Stomach (tissue), 9 donors: ENCODE measurements around the gene BRD3. TPM values are rescaled to one million over a fixed set of nuclear protein-coding genes. Genes with fewer than 3 reads are reported as not detected.

Experiments
- DNase-seq, 2 donors: peaks; one replicate each; pipeline versions ENCODE4 v3.0.0 to v3.0.0-alpha.2; 2013 to 2019
- H3K27ac ChIP-seq, 5 donors: fragments of 200-600 bp in 4 of 5; sonication (generic) in 4 of 5; one replicate each; pipeline ENCODE4 v1.5.1; 2013 to 2019; ENCODE audit warnings: mild to moderate bottlenecking in 1 of 5, moderate library complexity in 1 of 5
- H3K27me3 ChIP-seq, 3 donors: fragments of 200-600 bp; sonication (generic); one replicate each; pipeline ENCODE4 v1.5.1; 2017 to 2019; ENCODE audit warnings: mixed run types in 1 of 3
- H3K36me3 ChIP-seq, 4 donors: fragments of 200-600 bp; sonication (generic); 1 replicate in 3 of 4; 2 replicates in 1 of 4; pipeline ENCODE4 v1.5.1; 2016 to 2019
- H3K4me1 ChIP-seq, 4 donors: fragments of 200-600 bp; sonication (generic); one replicate each; pipeline ENCODE4 v1.5.1; 2016 to 2019
- H3K4me3 ChIP-seq, 4 donors: fragments of 200-600 bp; sonication (generic) in 3 of 4; one replicate each; pipeline ENCODE4 v1.5.1; 2016 to 2019; ENCODE audit warnings: mild to moderate bottlenecking in 1 of 4
- H3K9me3 ChIP-seq, 4 donors: fragments of 200-600 bp; sonication (generic); one replicate each; pipeline ENCODE4 v1.5.1; 2016 to 2019
- CTCF ChIP-seq, 7 experiments: fragments of 450-650 bp in 4 of 7; fragments of 200-600 bp in 3 of 7; sonication (generic) in 3 of 7; IDR thresholded peaks; one replicate each; pipeline ENCODE4 v1.5.1; 2016 to 2019; ENCODE audit warnings: antibody characterized with exemption in 7 of 7, control low read depth in 2 of 7, mild to moderate bottlenecking in 1 of 7
- EP300 ChIP-seq: sonication (generic); formaldehyde crosslinking; IDR thresholded peaks from one replicate; pipeline ENCODE4 v1.6.1; 2017; ENCODE audit warnings: antibody characterized with exemption
- POLR2A ChIP-seq, 4 donors: fragments of 450-650 bp; IDR thresholded peaks; one replicate each; pipeline ENCODE4 v1.6.1; 2016; ENCODE audit warnings: antibody characterized with exemption in 4 of 4, control low read depth in 2 of 4, mild to moderate bottlenecking in 1 of 4, moderate library complexity in 1 of 4
- POLR2AphosphoS5 ChIP-seq, 3 donors: sonication (generic); formaldehyde crosslinking; IDR thresholded peaks; one replicate each; pipeline ENCODE4 v1.6.1; 2016; ENCODE audit warnings: antibody characterized with exemption in 3 of 3
- WGBS, 5 donors: extraction: QIAGEN DNeasy Blood & Tissue Kit in 3 of 5; methylation state at CpG; one replicate each; pipeline versions ENCODE4 v1.1.5 to v1.1.7; 2013 to 2018; 5-methylcytosine and 5-hydroxymethylcytosine counted together
- intact Hi-C: fragments of 100-400 bp; cut with DNase I; formaldehyde crosslinking; loops from one replicate; pipeline ENCODE4 v1.15.1; 2023; ENCODE audit warnings: low total_unique reads
- polyA plus RNA-seq, 3 donors: library from polyadenylated mRNA; stranded (reverse); fragments of 200-250 nt; gene quantifications; one replicate each; pipeline ENCODE4 v1.2.3, GENCODE V29; 2013
- total RNA-seq, 5 donors: library from RNA; depleted of rRNA; stranded (reverse); fragments of >200 nt; gene quantifications; one replicate each; pipeline versions ENCODE4 v1.1.0 to v1.2.3, GENCODE V29; 2014 to 2016
- donor health status: healthy with polysubstance abuse.
- donor health status: Bipolar disorder and iron deficiency.
- donor health status: healthy.

The BRD3 gene
- total and polyA plus RNA-seq, 8 donors: 6.4 to 29.0 (median 16.7) TPM

GRCh38 chr9:134099123-134099761 is 31.4 kb upstream of the BRD3 start:
- H3K27me3 ChIP-seq: peaks cover 0 to 20% (median 0%) of the 10 kb centered on the region in 3 donors
- 38 to 45% (median 40%) methylated on average over 12 to 13 of the region's 13 CpGs for WGBS, 5 donors
- peak; percentile 50 to 66 for DNase-seq
- no peak overlapping the region for H3K27ac ChIP-seq
- no peak overlapping the region for H3K4me3 ChIP-seq
- intact Hi-C loops: loop anchor here (10.0 kb wide), 1 partner anchor 314 kb away; no protein-coding TSS in a partner anchor
- no peaks in the 10 kb centered on the region for H3K9me3 ChIP-seq
- TF ChIP-seq CTCF (IDR thresholded peaks at IDR 0.05): peak in 5 of 7 experiments; percentile 62 to 80 (median 72)
- no peak for TF ChIP-seq EP300
- H3K36me3 ChIP-seq: no peaks in the 10 kb centered on the region
- no peaks in the 10 kb centered on the region for H3K4me1 ChIP-seq

DNA sequence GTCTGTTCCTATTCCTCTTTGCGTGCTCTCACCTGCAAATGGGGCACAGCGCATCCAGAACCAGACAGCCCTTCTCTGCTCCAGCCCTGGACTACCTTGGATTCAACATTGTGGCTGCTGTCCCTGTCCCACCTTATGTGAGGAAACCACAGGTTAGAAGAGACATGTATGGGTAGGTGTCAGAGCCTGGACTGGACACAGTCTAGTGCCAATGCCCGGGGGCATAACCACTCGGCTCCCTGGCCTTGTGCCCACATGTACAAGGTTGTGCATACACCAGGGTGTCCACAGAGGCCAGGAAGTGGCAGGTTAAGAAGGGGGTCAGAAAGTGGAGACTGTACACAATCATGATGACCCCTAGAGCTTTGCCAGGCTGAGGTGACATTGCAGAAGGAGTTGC is 22.1 kb upstream of the BRD3 start:
- no peak for TF ChIP-seq CTCF (IDR thresholded peaks at IDR 0.05)
- no peak for TF ChIP-seq POLR2A (IDR thresholded peaks at IDR 0.05)
- TF ChIP-seq EP300: no peak
- intact Hi-C loops: loop anchor here (10.0 kb wide), 1 partner anchor 305 kb away; no protein-coding TSS in a partner anchor
- H3K27me3 ChIP-seq: no peaks in the 10 kb centered on the region
- no peaks in the 10 kb centered on the region for H3K4me1 ChIP-seq
- WGBS, 5 donors: 68 to 80% (median 78%) methylated on average over 4 of the region's 4 CpGs
- DNase-seq: no peak
- H3K36me3 ChIP-seq: no peaks in the 10 kb centered on the region
- H3K27ac ChIP-seq: no peak overlapping the region
- H3K4me3 ChIP-seq: no peak overlapping the region
- peaks cover 0 to 20% (median 13%) of the 10 kb centered on the region in 4 donors for H3K9me3 ChIP-seq

GRCh38 chr9:134088063-134088725 is 20.4 kb upstream of the BRD3 start:
- Histone ChIP-seq H3K4me1 (no peaks in the 10 kb centered on the region), H3K4me3 (no peak overlapping the region), H3K27ac (no peak overlapping the region), H3K9me3 (peaks cover 0 to 20% (median 13%) of the 10 kb centered on the region in 4 donors), H3K36me3 (no peaks in the 10 kb centered on the region), H3K27me3 (no peaks in the 10 kb centered on the region)
- intact Hi-C loops: no loop called here
- 63 to 76% (median 70%) methylated on average over 14 of the region's 14 CpGs for WGBS, 5 donors
- peak in 1 of 2 donors; percentile 31 for DNase-seq
- no peak for TF ChIP-seq EP300
- TF ChIP-seq POLR2A (IDR thresholded peaks at IDR 0.05): no peak
- no peak for TF ChIP-seq CTCF (IDR thresholded peaks at IDR 0.05)
- TF ChIP-seq POLR2AphosphoS5 (IDR thresholded peaks at IDR 0.05): no peak

DNA sequence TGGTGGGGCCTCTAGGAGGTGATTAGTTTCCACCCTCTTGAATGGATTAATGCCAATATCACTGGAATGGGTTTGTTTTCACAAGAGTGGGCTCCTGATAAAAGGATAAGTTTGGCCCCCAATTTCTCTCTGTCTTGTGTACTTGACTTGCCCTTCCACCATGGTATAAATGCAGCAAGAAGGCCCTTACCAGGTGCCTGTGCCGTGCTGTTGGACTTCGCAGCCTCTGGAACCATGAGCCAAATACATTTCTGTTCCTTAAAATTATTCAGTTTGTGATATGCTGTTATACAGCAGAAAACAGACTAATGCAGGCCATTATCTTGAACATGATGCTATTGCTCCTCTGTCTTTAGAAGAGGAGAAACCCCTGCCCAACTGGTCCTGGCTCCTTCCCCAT is 17.8 kb upstream of the BRD3 start:
- WGBS, 5 donors: 95 to 100% (median 99%) methylated on average over 2 of the region's 2 CpGs
- DNase-seq: no peak
- no peaks in the 10 kb centered on the region for H3K36me3 ChIP-seq
- no peak overlapping the region for H3K4me3 ChIP-seq
- intact Hi-C loops: no loop called here
- no peak overlapping the region for H3K27ac ChIP-seq
- H3K9me3 ChIP-seq: peaks cover 0 to 12% (median 10%) of the 10 kb centered on the region in 4 donors
- no peaks in the 10 kb centered on the region for H3K27me3 ChIP-seq
- no peak for TF ChIP-seq POLR2A (IDR thresholded peaks at IDR 0.05)
- H3K4me1 ChIP-seq: no peaks in the 10 kb centered on the region

DNA sequence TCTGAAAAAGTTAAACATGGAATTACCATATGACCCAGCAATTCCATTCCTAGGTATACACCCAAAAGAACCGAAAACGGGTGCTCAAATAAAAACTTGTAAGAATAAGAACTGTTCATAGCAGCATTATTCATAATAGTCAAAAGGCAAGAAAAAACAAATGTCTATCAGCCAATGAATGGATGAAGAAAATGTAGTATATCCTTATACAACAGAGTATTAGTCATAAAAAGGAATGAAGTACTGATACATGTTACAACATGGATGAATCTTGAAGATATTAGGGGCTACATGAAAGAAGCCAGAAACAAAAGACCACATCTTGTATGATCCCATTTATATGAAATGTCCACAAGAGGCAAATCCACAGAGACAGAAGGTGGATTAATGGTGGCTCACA is 15.6 kb upstream of the BRD3 start:
- H3K36me3 ChIP-seq: no peaks in the 10 kb centered on the region
- no peak overlapping the region for H3K27ac ChIP-seq
- H3K4me3 ChIP-seq: no peak overlapping the region
- no peak for TF ChIP-seq EP300
- TF ChIP-seq CTCF (IDR thresholded peaks at IDR 0.05): no peak
- TF ChIP-seq POLR2AphosphoS5 (IDR thresholded peaks at IDR 0.05): no peak
- no peak for TF ChIP-seq POLR2A (IDR thresholded peaks at IDR 0.05)
- no peak for DNase-seq
- H3K9me3 ChIP-seq: peaks cover 0 to 28% (median 21%) of the 10 kb centered on the region in 4 donors
- 80 to 91% (median 85%) methylated on average over 2 of the region's 2 CpGs for WGBS, 5 donors
- no peaks in the 10 kb centered on the region for H3K4me1 ChIP-seq
- no peaks in the 10 kb centered on the region for H3K27me3 ChIP-seq
- intact Hi-C loops: no loop called here
